Stimulated activated CD8-positive, alpha-beta memory T cell treated with anti-CD3 and anti-CD28 coated beads, Interleukin-12 subunit alpha, Interleukin-12 subunit beta, amount 100 ng/mL, for 1 hour (primary cell): ENCODE results near the gene DDIT4.
"Not testable (repeated sequence)": the region's sequence is repeated elsewhere in the genome, so short reads cannot be mapped to it uniquely, and the experiment has no call there.

Source experiments
- DNase-seq: peaks from one replicate; pipeline ENCODE4 v3.0.0-alpha.2; 2020; ENCODE audit warnings: low read depth

Gene DDIT4, protein sequence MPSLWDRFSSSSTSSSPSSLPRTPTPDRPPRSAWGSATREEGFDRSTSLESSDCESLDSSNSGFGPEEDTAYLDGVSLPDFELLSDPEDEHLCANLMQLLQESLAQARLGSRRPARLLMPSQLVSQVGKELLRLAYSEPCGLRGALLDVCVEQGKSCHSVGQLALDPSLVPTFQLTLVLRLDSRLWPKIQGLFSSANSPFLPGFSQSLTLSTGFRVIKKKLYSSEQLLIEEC

DNA sequence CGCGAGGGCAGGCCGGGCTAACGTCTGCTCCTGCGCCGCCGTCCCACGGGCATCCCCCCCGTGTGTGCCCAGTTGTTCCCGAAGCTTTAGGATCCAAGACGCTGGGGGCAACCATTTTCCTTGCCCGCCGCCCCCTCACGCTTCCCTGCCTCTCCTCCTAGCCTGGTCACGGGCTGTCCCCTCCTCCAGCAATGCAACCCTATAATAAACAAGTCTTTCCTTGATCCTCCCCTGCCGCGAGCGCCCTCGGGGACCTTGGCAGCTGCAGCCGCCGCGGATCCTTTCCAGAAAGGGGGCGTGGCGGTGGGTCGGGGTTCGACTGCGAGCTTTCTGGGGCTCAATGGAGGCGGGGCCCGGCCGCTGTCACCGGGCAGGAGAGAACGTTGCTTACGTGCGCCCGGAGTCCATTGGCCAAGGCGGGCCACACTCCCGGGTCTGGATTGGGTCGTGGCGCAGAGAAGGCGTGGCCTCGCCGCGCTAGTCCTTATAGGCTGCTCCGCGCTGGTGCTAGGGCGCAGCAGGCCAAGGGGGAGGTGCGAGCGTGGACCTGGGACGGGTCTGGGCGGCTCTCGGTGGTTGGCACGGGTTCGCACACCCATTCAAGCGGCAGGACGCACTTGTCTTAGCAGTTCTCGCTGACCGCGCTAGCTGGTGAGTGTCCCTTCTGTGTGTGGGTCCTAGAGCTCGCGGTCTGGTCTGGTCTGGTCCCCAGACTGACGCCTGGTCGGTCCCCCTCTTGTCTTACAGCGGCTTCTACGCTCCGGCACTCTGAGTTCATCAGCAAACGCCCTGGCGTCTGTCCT is at the start of gene DDIT4:
Gene DDIT4 (plus strand): TSS at position 515 of the 803 bp plus-strand sequence. CDS start 293 bp downstream, outside the sequence.
- peak; percentile 95 for DNase-seq

DNA sequence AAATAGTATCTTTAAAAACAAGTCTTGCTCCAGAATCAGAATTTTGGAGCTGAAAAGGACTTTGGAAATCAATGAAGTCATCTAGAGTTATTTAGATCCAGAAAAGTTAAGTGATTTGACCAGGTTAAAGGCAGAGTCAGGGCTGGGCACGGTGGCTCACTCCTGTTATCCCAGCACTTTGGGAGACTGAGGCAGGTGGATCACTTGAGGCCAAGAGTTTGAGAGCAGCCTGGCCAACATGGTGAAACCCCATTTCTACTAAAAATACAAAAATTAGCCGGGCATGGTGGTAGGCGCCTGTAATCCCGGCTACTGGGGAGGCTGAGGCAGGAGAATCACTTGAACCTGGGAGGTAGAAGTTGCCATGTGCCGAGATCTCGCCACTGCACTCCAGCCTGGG is 49.5 kb upstream of the DDIT4 start:
- DNase-seq = not testable (repeated sequence)

DNA sequence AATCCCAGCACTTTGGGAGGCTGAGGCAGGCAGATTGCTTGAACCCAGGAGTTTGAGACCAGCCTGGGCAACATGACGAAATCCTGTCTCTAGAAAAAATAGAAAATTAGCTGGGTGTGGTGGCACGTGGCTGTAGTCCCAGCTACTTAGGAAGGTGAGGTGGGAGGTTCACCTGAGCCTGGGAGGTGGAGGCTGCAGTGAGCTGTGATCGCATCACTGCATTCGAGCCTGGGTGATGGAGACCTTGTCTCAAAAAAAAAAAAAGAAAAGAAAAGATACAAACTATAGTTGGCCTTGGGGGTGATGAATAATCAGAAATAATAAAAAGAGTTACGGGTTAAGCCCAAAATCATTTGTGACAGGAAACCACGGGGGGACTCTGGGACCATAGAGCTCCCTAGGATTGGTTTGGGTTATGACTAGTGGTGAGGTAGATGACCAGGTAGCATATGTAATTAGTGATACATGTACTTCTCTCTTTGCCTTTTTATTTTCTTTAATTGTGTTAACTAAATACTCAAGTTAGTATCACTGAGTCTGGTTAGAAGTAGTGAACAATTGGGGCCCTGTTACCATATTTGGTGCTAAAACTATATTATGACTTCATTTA is 47.2 kb upstream of the DDIT4 start:
- no peak for DNase-seq

DNA sequence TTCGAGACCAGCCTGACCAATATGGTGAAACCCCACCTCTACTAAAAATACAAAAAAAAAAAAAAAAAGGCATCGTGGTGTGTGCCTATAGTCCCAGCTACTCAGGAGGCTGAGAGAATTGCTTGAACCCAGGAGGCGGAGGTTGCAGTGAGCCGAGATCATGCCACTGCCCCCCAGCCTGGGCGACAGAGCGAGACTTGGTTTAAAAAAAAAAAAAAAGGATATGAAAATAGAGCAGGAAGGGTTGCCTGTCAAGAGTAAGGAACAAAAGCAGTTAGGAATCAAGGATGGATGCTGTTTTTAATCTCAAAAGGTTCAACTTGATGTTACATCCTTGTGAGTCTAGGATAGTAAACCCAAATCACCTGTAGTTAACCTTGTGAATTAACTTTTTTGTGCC is 45.9 kb upstream of the DDIT4 start:
- DNase-seq = no peak

GRCh38 chr10:72228318-72228751 is 45.4 kb upstream of the DDIT4 start:
- DNase-seq = no peak

DNA sequence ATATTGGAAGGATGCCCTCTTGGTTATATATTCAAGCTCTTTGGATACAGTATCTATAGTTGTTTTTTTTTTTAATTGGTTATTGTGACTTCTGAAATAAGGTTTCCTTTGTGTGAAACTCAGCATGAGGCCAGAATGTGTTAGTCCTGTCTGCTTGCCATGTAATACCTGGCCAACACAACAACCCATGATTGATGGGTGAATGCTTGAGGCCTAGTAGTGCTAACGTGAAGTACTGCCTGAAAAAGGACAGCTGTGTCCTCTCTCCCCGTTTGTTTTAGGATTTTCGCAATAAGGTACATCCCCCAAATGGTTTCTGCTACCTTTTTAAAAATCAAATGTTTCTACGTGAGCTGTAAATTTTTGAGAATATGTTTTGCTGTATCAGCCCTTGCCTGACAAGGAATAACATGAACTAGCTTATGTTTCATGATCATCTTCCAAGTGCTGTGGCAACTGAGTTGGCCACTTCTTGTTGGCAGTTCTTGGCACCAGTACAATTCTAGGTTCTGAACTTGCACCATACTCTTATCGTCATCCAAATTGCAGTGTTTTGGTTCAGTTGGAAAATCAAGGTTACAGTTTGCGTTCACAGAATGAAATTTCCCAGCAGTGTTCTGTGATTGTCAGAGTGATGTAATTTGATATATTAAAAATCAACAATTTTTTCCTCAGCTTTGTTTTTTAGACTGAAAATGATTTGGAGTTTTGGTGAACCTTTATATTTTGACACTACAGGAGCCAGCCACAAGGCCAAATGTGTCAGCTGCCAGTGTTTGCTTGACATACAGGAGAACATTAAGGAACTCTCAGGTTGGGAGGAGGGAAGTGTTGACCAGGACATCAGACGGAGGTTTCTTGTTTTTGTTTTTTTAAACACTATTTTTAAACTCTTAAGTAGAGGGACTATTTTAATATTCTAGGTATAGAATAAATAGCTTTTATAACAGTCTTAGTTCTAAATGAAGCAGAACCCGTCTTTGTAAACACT is 44.2 kb upstream of the DDIT4 start:
- no peak for DNase-seq

- no peak for DNase-seq
These were observed 40.1 kb upstream of the DDIT4 start for GRCh38 chr10:72233621-72234020.

DNA sequence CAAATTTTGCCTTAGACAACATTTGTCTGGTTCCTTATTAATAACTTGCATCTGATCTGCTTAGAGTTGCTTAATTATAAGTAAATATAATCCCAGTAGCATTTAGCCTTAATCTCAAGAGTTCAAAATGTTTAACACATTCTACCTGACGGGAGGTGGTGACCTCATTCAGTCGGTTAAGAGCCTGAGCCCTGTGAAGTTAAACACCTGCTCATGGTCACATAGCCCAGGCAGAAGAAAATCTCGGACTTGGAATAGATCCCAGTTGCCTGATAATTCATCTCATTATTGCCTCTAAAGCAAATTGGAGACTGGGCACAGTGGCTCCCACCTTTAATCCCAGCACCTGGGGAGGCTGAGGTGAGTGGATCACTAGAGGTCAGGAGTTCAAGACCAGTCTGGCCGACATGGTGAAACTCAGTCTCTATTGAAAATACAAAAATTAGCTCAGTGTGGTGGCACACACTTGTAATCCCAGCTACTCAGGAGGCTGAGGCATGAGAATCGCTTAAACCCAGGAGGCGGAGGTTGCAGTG is 39.1 kb upstream of the DDIT4 start:
- DNase-seq = no peak

DNA sequence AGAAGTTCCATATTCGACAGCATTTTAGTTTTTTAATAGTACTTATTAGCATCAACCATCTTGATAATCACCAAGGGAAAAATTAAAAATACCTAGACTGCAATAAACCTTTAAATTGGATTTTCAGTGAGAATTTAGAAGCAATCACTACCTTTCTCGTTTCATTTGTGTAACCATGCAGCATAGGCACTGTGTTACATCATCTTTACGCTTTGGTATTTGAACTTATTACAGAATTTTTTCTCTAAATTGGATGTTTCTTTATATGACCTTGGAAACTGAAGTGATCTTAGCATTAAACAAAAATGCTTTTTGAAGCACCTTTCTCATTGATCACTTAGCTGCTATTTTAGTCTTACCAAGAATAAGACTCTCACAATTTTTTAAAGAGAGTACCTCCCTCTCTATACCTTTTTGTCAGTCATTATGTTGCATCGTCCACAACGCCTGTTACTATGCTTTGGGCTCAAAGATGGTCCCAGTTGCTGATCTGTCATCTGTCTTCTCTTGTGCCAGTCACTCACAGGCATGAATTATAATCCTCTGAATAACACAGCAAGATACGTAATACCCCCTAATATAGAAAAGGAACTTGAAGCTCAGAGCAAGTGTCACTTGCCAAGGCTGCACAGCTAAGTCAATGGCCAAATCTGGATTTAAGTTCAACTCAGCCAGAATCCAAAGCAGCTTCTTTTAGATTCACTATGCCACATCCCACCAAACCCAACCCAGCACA is 38.0 kb upstream of the DDIT4 start:
- DNase-seq = no peak

GRCh38 chr10:72238392-72239175 is 35.1 kb upstream of the DDIT4 start:
- no peak for DNase-seq

DNA sequence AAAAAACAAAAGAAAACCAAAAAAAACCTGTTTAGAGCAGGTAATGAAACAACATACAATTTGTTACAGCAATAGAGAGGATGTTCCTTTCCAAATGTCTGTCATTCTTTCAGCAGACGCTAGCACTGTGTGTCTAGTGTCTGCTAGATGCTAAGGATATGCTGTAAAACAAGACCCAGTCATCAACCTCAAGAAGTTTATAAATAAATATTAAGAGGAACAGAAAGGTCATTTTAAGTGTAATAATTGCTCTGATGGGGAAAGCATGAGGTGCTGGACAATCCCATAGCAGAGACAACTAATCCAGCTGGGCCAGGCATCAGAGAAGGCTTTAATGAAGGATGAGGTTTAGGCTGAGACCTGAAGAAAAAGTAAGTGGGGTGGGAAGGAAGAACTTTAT is 34.3 kb upstream of the DDIT4 start:
- DNase-seq = no peak

DNA sequence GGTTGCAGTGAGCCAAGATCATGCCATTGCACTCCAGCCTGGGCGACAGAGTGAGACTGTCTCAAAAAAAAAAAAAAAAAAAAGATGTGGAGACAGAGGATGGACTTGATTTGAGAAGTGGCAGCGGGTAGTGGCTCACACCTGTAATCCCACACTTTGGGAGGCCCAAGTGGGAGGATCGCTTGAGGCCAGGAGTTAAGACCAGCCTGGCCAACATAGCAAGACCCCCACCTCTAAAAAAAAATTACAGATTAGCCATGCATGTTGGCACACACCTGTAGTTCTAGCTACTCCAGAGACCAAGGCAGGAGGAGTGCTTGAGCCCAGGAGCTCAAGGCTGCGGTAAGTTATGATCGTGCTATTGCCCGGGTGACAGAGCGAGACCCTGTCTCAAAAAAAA is 33.4 kb upstream of the DDIT4 start:
- DNase-seq = no peak

DNA sequence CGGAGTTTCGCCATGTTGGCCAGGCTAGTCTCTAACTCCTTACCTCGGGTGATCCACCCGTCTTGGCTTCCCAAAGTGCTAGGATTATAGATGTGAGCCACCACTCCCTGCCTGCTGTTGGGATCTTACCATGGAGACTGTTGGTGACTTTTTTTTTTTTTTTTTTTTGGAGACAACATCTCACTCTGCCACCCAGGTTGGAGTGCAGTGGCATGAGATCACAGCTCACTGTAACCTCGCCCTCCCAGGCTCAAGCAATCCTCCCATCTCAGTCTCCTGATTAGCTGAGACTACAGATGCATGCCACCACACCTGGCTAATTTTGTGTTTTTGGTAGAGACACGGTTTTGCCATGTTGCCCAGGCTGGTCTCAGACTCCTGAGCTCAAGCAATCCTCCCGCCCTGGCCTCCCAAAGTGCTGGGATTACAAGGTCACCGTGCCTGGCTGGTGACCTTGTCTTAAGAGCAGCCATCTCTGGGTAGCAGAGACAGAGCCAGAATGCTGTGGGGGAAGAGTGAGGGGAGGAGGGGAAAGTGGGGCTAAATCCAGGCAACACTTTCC is 32.0 kb upstream of the DDIT4 start:
- DNase-seq = no peak

DNA sequence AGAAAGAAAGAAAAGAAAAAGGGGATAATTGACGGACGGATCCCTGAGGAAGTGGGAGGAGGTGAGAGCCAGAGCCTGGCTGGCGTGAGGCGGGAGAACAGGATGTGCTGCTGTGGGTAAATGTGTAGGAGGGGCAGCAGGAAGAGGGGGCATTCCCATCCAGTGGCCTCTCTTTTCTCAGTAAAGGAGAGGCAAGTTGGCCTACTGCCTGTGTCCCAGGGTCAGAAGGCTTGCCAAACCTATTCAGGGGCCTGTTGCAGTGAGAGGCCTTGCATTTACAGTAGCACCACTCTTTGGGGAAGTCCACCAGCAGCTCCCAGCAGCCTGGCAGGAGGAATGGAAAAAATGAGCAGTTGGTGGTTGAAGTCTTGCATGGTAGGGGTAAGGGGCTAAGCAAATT is 31.0 kb upstream of the DDIT4 start:
- DNase-seq = no peak

GRCh38 chr10:72243822-72244437 is 29.8 kb upstream of the DDIT4 start:
- DNase-seq = no peak

DNA sequence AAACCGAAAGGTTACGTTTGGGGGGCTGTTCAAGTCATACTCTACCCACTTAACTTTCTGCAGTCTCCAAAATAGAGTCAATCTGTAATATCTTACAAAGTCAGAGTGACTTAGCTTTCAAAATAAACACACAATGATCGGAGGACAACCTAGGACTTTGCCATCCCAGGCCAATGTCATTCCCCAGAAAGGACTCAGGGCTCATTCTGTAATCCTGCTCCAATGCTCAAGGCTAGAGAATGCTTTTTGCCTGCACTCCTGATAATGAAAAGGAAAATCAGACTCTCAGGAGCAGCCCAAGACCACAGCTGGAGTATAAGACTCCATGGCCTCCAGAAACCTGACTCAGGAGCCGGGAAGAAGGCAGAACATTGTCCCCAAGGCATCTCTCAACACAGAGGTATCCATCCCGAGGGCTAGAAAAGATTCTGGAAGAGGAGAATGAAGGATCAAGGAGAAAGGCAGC is 29.1 kb upstream of the DDIT4 start:
- DNase-seq = no peak

DNA sequence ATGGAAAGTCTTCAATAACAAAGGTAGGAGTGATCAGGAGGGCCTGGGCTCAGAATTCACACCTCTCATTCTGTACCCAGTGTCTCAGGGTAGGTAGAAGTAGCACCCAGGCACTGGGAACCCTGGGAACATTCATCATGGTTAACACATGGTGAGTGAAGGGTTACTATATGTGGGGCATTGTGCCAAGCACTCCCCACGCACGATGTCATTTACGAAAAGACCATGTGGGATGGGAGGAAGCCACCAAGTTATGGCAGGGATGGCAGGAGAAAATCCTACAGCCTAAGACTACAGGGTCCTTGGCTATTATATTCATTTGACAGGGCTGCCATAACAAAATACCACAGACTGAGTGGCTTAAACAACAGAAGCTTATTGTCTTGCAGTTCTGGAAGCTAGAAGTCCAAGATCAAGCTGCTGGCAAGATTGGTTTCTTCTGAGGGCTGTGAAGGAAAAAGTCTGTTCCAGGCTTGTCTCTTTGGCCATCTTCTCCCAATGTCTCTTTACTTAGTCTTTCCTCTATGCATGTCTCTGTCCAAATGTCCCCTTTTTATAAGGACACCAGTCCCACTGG is 27.7 kb upstream of the DDIT4 start:
- DNase-seq = no peak

- DNase-seq = peak; percentile 54
These were observed 25.1 kb upstream of the DDIT4 start for GRCh38 chr10:72248468-72249151.
